ENCODE data around the gene NPW.

DNA sequence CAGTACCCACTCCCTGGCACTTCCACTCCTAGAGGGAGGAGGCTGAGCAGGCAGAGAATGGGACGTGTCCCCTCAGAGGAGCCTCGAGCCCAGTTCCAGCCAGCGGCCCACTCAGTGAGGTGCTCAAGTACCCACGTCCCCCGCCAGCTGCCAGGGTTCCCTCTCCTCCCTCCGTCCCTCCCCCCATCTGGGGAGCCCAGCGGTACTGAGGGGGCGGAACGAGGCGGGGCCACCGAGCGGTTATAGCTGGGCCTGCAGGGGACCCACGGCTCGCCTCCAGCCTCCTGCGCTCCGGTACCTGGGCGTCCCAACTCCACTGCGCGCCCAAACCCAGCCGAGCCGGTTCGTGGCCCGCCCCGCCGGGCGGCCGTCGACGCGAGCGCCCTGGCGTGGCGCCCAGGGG is at the start of gene NPW:
- TF ChIP-seq CTCF (IDR thresholded peaks at IDR 0.05) = no peak
- no peak for TF ChIP-seq POLR2A (IDR thresholded peaks at IDR 0.05)

Data from esophagus squamous epithelium (tissue), 4 donors.